Measurements from ENCODE around the gene ZC2HC1B. TPM values are rescaled to one million over a fixed set of nuclear protein-coding genes. Genes with fewer than 3 reads are reported as not detected.
A peak's percentile ranks its signal among the peaks of the same experiment; 100 is the strongest.

The ZC2HC1B gene
- total RNA-seq, 1 donor from 2014 or later: not detected

DNA sequence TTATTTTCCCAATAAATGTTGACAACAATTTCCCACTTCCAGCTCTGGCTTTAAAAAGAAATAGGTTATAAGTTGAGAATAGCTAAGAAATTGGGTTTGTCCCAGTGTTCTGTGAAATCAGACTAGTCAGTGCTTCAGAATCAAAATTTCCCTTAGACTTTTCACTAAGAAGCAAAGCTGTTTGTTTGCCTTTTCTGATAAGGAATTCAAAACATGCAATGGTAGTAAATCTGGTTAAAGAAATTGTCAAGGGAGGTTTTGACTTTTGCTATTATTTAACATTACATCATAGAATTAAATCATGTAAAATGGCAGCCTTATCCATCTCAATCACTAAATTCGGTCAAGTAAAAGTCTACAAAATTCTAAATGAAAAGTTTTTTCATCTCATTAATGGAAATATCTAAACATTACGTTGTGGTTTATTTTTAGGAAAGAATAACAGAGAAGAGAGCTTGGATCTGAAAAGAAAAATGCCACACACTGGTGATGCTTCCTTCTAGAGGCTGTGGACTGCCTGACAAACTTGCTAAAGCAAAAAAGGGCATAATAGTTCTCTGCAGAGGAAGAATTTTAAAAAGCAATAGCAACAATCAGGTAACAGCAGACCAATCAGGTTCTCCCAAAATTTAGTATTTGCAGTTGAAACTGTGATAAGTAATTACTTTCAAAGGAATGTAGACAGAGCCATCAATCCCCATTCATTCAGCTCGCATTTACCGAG, 107.4 kb downstream of the ZC2HC1B start:
- ATAC-seq: no peak
- intact Hi-C loops (cut with DNase I): no loop called here
- H3K9me3 ChIP-seq: no peaks in the 10 kb centered on the region
- no peak overlapping the region for H3K4me3 ChIP-seq
- H3K27me3 ChIP-seq (ENCODE audit: low read depth): no peaks in the 10 kb centered on the region
- TF ChIP-seq CTCF (IDR thresholded peaks at IDR 0.05): no peak
- H3K4me1 ChIP-seq: peaks cover 24% of the 10 kb centered on the region
- no peaks in the 10 kb centered on the region for H3K36me3 ChIP-seq
- DNase-seq: no peak
- H3K27ac ChIP-seq: peak overlapping the region; percentile 0

GRCh38 chr6:143973097-143973966, 109.1 kb downstream of the ZC2HC1B start:
- no peak for ATAC-seq
- H3K4me1 ChIP-seq: peaks cover 10% of the 10 kb centered on the region

DNA sequence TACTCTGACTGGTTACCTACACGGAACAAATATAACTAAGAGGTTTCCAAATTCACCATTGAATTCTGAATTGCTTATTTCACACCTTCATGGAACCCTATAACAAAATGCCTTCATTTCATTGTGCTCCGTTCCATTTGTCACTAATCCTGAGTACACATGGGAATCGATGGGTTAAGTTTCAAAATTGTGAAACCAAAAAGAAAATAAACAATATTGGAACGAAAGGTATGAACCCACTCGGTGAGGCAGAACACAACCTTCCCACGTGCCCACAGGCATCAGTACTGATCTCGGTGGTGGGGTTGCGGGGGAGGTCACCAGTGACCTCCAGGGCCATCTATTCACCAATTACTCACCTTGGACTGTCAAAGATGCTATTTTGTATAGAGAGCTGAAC, 109.8 kb downstream of the ZC2HC1B start:
- no peak for TF ChIP-seq CTCF (IDR thresholded peaks at IDR 0.05)
- Histone ChIP-seq H3K27ac (no peak overlapping the region), H3K27me3 (ENCODE audit: low read depth) (no peaks in the 10 kb centered on the region), H3K4me3 (no peak overlapping the region), H3K36me3 (no peaks in the 10 kb centered on the region), H3K9me3 (no peaks in the 10 kb centered on the region), H3K4me1 (peaks cover 10% of the 10 kb centered on the region)
- ATAC-seq (no peak), DNase-seq (no peak)
- intact Hi-C loops (cut with DNase I): no loop called here

More at GRCh38 chr6:143973097-143973966, 109.1 kb downstream of the ZC2HC1B start:
- Histone ChIP-seq H3K4me3 (no peak overlapping the region), H3K27ac (no peak overlapping the region), H3K36me3 (no peaks in the 10 kb centered on the region), H3K9me3 (no peaks in the 10 kb centered on the region), H3K27me3 (ENCODE audit: low read depth) (no peaks in the 10 kb centered on the region)
- TF ChIP-seq CTCF (IDR thresholded peaks at IDR 0.05): no peak
- intact Hi-C loops (cut with DNase I): no loop called here
- no peak for DNase-seq

DNA sequence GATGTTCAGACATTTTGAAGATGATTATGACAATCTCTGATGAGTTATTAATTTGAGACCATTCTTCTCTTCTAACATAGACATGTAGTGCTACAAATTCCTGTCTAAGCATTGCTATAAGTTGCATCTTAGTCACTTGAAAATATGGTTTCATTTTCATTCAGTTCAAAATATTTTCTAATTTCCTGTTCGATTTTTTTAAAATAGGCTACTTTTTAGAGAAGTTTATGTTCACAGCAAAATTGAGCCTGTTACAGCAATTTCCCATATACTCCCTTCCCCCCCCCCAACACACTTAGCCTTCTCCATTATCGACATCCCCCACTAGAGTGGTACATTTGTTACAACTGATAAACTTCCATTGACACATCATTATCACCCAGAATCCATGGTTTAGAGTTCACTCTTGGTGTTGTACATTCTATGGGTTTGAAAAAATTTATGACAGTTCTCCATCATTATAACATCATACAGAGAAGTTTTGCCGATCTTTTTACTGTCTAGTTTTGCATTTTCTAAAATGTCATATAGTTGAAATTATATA, 112.6 kb downstream of the ZC2HC1B start:
- DNase-seq (no peak), ATAC-seq (no peak)
- H3K27ac ChIP-seq: no peak overlapping the region
- intact Hi-C loops (cut with DNase I): no loop called here
- no peaks in the 10 kb centered on the region for H3K9me3 ChIP-seq
- no peak for TF ChIP-seq CTCF (IDR thresholded peaks at IDR 0.05)
- H3K36me3 ChIP-seq: no peaks in the 10 kb centered on the region
- H3K4me3 ChIP-seq: no peak overlapping the region
- no peaks in the 10 kb centered on the region for H3K27me3 ChIP-seq (ENCODE audit: low read depth)
- H3K4me1 ChIP-seq: peaks cover 4% of the 10 kb centered on the region

DNA sequence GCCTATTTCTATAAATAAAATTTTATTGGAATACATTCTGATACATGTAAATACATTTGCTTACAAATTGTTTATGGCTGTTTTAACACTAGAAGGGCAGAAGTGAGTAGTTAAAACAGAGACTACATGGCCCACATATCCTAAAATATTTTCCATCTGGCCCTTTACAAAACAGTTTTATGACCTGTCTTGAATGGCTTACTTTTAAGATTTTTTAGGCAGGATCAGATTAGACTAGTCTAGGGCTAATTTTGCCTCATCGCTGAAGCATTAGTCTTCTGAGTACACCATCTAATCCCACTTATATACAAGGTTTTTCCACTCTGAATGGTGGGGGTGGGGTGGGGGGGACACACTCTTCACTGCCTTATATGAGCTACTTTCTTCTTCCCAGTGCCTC, 116.6 kb downstream of the ZC2HC1B start:
- Histone ChIP-seq H3K36me3 (no peaks in the 10 kb centered on the region), H3K4me1 (no peaks in the 10 kb centered on the region), H3K27ac (no peak overlapping the region), H3K4me3 (no peak overlapping the region), H3K27me3 (ENCODE audit: low read depth) (no peaks in the 10 kb centered on the region), H3K9me3 (no peaks in the 10 kb centered on the region)
- intact Hi-C loops (cut with DNase I): no loop called here
- ATAC-seq: no peak
- TF ChIP-seq CTCF (IDR thresholded peaks at IDR 0.05): no peak
- no peak for DNase-seq
